Thyroid gland (tissue), 4 donors: ENCODE measurements around the gene MCUR1.

ENCODE experiments used
- POLR2A ChIP-seq, 2 donors: fragments of 450-650 bp; IDR thresholded peaks; one replicate each; pipeline ENCODE4 v1.6.1; 2017; ENCODE audit warnings: antibody characterized with exemption in 2 of 2, mild to moderate bottlenecking in 2 of 2, moderate library complexity in 1 of 2
- TF ChIP-seq, protein P1 (sequence below), 6 experiments: fragments of 200-600 bp in 3 of 6; fragments of 450-650 bp in 3 of 6; sonication (generic) in 3 of 6; IDR thresholded peaks; one replicate each; pipeline ENCODE4 v1.5.1; 2016 to 2019; ENCODE audit warnings: antibody characterized with exemption in 6 of 6, mild to moderate bottlenecking in 2 of 6, inconsistent platforms in 1 of 6, moderate library complexity in 1 of 6

DNA sequence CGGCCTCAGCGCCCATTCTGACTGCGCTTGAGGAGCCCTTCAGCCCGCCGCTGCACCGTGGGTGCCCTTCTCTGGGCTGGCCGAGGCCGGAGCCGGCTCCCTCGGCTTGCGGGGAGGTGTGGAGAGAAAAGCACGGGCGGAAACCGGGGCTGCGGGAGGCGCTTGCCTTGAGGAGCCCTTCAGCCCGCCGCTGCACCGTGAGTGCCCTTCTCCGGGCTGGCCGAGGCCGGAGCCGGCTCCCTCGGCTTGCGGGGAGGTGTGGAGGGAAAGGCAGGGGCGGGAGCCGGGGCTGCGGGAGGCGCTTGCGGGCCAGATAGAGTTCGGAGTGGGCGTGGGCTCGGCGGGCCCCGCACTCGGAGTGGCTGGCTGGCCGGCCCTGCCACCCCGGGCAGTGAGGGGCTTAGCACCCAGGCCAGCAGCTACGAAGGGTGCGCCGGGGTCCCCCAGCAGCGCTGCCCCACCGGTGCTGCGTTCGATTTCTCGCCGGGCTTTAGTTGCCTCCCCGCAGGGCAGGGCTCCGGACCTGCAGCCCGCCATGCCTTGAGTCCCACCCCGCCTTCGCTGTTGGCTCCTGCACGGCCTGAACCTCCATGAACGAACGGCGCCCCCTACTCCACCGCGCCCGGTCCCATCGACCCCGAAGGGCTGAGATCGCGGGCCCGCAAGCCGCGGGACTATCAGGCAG lies 45.7 kb upstream of the MCUR1 start:
- TF ChIP-seq, protein P1, sequence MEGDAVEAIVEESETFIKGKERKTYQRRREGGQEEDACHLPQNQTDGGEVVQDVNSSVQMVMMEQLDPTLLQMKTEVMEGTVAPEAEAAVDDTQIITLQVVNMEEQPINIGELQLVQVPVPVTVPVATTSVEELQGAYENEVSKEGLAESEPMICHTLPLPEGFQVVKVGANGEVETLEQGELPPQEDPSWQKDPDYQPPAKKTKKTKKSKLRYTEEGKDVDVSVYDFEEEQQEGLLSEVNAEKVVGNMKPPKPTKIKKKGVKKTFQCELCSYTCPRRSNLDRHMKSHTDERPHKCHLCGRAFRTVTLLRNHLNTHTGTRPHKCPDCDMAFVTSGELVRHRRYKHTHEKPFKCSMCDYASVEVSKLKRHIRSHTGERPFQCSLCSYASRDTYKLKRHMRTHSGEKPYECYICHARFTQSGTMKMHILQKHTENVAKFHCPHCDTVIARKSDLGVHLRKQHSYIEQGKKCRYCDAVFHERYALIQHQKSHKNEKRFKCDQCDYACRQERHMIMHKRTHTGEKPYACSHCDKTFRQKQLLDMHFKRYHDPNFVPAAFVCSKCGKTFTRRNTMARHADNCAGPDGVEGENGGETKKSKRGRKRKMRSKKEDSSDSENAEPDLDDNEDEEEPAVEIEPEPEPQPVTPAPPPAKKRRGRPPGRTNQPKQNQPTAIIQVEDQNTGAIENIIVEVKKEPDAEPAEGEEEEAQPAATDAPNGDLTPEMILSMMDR (IDR thresholded peaks at IDR 0.05) = no peak
- no peak for TF ChIP-seq POLR2A (IDR thresholded peaks at IDR 0.05)
